GM19239 (cell line): ENCODE data around the gene GDF15.

Experiments
- DNase-seq: peaks from one replicate; pipeline ENCODE4 v3.0.0; 2011; ENCODE audit warnings: low spot score; ENCODE audit not compliant: insufficient read length
- FAIRE-seq: peaks from 2 replicates; lab custom pipeline; 2011; peaks lifted over from hg19 to GRCh38; lab: Jason Lieb, UNC

GDF15 gene

DNA sequence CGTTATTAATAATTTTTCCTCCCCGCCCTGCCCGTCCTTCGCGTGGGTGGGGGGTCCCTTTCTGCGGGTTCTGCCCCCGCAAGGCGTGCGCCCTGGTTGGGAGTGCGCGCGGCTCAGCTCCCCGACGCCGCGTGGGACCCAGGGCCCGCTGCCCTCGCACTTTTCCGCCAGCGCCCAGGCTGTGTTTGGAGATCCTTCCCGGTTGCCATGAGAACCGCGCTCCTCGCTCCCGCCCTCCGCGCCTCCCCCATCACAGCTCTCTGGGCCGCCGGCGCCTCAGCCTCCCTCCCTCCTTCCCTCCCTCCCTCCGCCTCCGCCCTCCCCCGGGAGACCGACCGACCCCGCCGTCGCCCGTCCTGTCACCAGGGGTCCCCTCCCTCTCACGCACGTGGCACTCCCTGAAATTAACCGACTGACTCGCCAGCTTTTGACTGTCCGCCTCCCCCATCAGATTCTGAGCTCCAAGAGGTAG is 30.9 kb downstream of the GDF15 start:
- no peak for FAIRE-seq
- DNase-seq, result no peak

- FAIRE-seq, result peak; percentile 73
Observed at GRCh38 chr19:18417250-18418028, 31.5 kb downstream of the GDF15 start.

GRCh38 chr19:18418029-18418482 is 32.1 kb downstream of the GDF15 start:
- FAIRE-seq, result no peak

More at GRCh38 chr19:18417250-18418028, 31.5 kb downstream of the GDF15 start:
- DNase-seq, result no peak

GRCh38 chr19:18418483-18419194 is 32.7 kb downstream of the GDF15 start:
- peak; percentile 23 for FAIRE-seq

More at GRCh38 chr19:18418029-18418482, 32.1 kb downstream of the GDF15 start:
- DNase-seq, result no peak

GRCh38 chr19:18419195-18419698 is 33.3 kb downstream of the GDF15 start, which contains the start of gene SSBP4:
TSS of gene SSBP4 (plus strand) at chr19:18419398. CDS start at chr19:18419649, 251 bp downstream.
- peak; percentile 51 for FAIRE-seq
- no peak for DNase-seq

More at GRCh38 chr19:18418483-18419194, 32.7 kb downstream of the GDF15 start:
- no peak for DNase-seq

- no peak for FAIRE-seq
Observed at GRCh38 chr19:18419699-18420460, 33.9 kb downstream of the GDF15 start.

GRCh38 chr19:18420930-18421329 is 35.0 kb downstream of the GDF15 start:
- FAIRE-seq, result no peak

More at GRCh38 chr19:18419699-18420460, 33.9 kb downstream of the GDF15 start:
- DNase-seq, result no peak

DNA sequence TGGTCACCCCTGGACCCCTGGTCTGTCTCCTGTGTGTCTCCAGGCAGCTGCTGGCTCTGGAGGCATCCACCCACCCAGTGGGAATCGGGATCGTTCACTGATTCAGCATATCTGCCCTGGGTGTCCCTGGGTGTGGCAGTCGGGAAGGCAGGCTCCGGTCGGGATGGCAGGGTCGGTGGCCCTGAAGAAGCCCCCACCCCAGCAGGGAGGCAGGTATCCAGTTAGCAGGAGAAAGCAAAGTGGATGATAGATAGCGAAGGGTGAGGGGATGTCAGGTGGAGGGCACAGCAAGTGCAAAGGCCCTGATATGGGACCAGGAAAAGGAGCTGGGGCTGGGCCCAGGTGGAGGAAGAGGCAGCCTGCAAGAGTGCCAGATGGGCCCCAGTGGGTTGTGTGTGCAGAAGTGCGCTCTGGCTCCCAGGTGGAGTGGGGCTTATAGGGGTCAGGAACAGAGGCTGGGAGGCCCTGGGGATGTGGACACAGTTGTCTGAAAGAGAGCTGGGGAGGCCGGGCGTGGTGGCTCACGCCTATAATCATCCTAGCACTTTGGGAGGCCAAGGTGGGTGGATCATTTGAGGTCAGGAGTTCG is 35.5 kb downstream of the GDF15 start:
- no peak for FAIRE-seq
- DNase-seq, result no peak

More at GRCh38 chr19:18420930-18421329, 35.0 kb downstream of the GDF15 start:
- no peak for DNase-seq

- DNase-seq (no peak), FAIRE-seq (no peak)
Observed at GRCh38 chr19:18422530-18423191, 36.7 kb downstream of the GDF15 start.

GRCh38 chr19:18423258-18424020 is 37.5 kb downstream of the GDF15 start:
- DNase-seq (no peak), FAIRE-seq (no peak)

- no peak for DNase-seq
- FAIRE-seq, result no peak
Observed at GRCh38 chr19:18424122-18424889, 38.3 kb downstream of the GDF15 start.

GRCh38 chr19:18424890-18425514 is 39.0 kb downstream of the GDF15 start:
- DNase-seq (no peak), FAIRE-seq (no peak)

DNA sequence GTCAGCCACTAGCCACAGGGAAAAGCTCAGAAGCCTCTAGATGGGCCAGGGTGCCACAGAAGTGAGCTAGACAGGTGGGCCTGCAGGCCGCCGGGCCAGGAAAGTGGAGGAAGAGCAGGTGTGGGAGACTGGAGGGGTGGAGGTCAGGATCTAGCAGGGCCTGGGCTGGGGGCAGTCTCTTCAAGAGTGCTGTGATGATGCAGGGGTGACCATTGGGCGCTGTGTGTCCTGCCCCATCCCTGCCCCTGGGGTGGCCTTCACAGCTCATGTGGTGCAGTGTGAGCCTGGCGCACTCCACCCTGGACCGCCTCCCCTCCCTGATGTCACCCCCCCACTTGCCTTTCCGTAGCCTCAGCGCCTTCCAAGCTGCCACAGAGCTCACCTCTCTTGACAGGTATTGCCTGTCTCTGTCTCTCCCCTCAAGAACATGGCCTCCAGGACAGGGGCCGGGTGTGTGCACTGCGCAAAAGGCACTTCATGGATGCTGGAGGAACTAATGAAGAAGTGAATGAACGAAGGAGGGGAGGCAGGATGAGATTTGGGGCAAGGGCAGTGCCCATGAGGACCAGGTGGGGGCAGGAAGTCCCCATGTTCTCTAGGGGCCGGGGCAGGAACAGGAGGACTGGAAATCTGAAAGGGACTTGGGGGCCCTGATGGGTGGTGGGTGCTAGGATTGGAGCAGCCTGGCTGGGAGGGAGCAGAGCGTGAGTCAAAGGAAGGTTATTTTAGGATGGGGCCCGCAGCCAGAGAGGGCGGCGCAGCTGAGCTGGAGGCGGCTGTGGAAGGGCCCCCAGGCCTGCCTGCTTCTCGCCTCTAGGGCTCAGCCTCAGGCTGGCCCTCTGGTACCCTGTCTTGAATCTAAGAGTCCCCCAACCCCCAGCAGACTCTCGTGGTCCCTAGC is 39.8 kb downstream of the GDF15 start:
- no peak for DNase-seq
- no peak for FAIRE-seq

GRCh38 chr19:18426416-18426767 is 40.4 kb downstream of the GDF15 start:
- DNase-seq, result no peak
- no peak for FAIRE-seq

DNA sequence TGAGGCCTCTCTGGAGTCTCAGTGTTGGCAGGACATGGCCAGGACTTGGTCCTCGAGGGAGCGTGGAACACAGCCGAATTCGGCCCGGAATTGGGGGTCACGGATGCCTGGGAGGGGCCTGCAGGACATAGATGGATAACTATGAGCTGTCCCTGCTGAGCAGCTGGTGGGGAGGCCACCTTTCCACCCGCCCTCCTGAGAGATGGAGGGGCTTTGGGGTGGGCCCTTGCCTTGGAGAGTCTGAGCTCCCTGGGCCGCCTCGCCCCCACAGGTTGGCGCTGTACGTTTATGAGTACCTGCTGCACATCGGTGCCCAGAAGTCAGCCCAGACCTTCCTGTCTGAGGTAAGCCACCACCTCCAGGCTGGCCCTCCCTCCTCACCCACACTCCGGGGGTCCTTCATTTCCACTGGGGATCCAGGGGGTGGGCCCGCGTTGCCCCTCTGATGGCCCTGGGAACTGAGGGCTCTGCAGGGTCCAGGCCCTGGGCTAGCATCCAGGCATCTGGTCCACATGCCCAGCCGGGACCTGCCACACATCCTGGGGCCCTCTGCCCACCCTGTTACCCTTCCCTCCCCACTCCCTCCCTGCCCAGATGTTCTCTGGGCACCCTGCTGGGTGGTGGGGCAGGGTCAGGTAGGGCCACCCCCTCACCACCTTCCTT is 41.3 kb downstream of the GDF15 start:
- DNase-seq, result no peak
- no peak for FAIRE-seq

DNA sequence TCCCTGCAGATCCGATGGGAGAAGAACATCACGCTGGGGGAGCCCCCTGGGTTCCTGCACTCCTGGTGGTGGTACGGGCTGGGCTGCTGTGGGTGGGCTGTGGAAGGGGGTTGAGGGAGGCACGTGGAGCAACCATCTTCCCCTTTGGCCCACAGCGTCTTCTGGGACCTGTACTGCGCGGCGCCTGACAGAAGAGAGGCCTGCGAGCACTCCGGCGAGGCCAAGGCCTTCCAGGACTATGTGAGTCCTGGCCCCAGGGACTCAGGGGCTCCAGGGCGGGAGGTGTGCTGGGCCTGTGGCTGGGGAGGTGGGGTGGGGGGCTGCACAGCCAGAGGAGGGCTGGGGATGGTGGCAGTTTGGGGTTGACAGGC is 41.8 kb downstream of the GDF15 start:
- DNase-seq (no peak), FAIRE-seq (no peak)
